ENCODE measurements around the gene OTOGL. TPM values are rescaled to one million over a fixed set of nuclear protein-coding genes. Genes with fewer than 3 reads are reported as not detected.

The OTOGL gene
- total RNA-seq, 1 experiment from 2014 or later, result 0.44 TPM

GRCh38 chr12:80359703-80360102 is 260.4 kb downstream of the OTOGL start:
- H3K36me3 ChIP-seq (ENCODE audit: low read depth, low read length), result no peaks in the 10 kb centered on the region
- H4K20me1 ChIP-seq (ENCODE audit: low read length), result no peaks in the 10 kb centered on the region
- no peak overlapping the region for H3K4me2 ChIP-seq (ENCODE audit: low read length)
- H3K9me3 ChIP-seq (ENCODE audit: low read length), result no peaks in the 10 kb centered on the region
- POLR2A ChIA-PET (ENCODE audit: unreplicated experiment), result interaction anchor here (0.6 kb wide), 1 partner anchor 215 kb away, joined by 5 read pairs; no protein-coding TSS in a partner anchor
- TF ChIP-seq EZH2 (IDR thresholded peaks at IDR 0.05; ENCODE audit: low read length, unreplicated experiment) (no peak), CTCF (conservative IDR thresholded peaks at IDR 0.05; ENCODE audit: low read depth, low read length) (no peak), EZH2phosphoT487 (IDR thresholded peaks at IDR 0.05; ENCODE audit: borderline replicate concordance, low read length) (no peak)
- no peaks in the 10 kb centered on the region for H3K79me2 ChIP-seq (ENCODE audit: low read length)
- peaks cover 12% of the 10 kb centered on the region; the same call in 1 of the 2 replicates for H3K4me1 ChIP-seq (ENCODE audit: insufficient read depth, low read length)
- H3K9me2 ChIP-seq (replicated peaks; ENCODE audit: low read length), result no peaks in the 10 kb centered on the region
- BruUV-seq (replicated peaks), result no TSS peak
- no peak overlapping the region for H3K4me3 ChIP-seq (ENCODE audit: low read length)
- CTCF ChIA-PET, result no interaction called here
- H2AFZ ChIP-seq (ENCODE audit: low read length), result no peak overlapping the region
- H3K9ac ChIP-seq (ENCODE audit: low read length), result no peak overlapping the region
- ATAC-seq (no peak), DNase-seq (no peak)
- intact Hi-C loops (cut with micrococcal nuclease), result no loop called here
- no peaks in the 10 kb centered on the region for H3F3A ChIP-seq (ENCODE audit: low read length, unreplicated experiment)
- H3K27ac ChIP-seq (ENCODE audit: low read length), result no peak overlapping the region
- no peaks in the 10 kb centered on the region for H3K27me3 ChIP-seq (ENCODE audit: low read length)

- peak; percentile 56 for DNase-seq
Observed at GRCh38 chr12:80364056-80364455, 264.7 kb downstream of the OTOGL start.

More at GRCh38 chr12:80364056-80364455, 264.7 kb downstream of the OTOGL start:
- ChIA-PET CTCF (no interaction called here), POLR2A (ENCODE audit: unreplicated experiment) (no interaction called here)
- no peaks in the 10 kb centered on the region for H4K20me1 ChIP-seq (ENCODE audit: low read length)
- no peak overlapping the region for H3K9ac ChIP-seq (ENCODE audit: low read length)
- H3K4me1 ChIP-seq (ENCODE audit: insufficient read depth, low read length), result peaks cover 17% of the 10 kb centered on the region; the same call in 1 of the 2 replicates
- ATAC-seq, result peak; percentile 87
- no peaks in the 10 kb centered on the region for H3K79me2 ChIP-seq (ENCODE audit: low read length)
- no peaks in the 10 kb centered on the region for H3F3A ChIP-seq (ENCODE audit: low read length, unreplicated experiment)
- H3K9me3 ChIP-seq (ENCODE audit: low read length), result no peaks in the 10 kb centered on the region
- BruUV-seq (replicated peaks), result no TSS peak
- H3K4me2 ChIP-seq (ENCODE audit: low read length), result no peak overlapping the region
- H3K27me3 ChIP-seq (ENCODE audit: low read length), result no peaks in the 10 kb centered on the region
- H3K27ac ChIP-seq (ENCODE audit: low read length), result peak overlapping the region; percentile 62
- H3K4me3 ChIP-seq (ENCODE audit: low read length), result no peak overlapping the region
- no peak overlapping the region for H2AFZ ChIP-seq (ENCODE audit: low read length)
- intact Hi-C loops (cut with micrococcal nuclease), result no loop called here
- H3K9me2 ChIP-seq (replicated peaks; ENCODE audit: low read length), result no peaks in the 10 kb centered on the region
- TF ChIP-seq EZH2phosphoT487 (IDR thresholded peaks at IDR 0.05; ENCODE audit: borderline replicate concordance, low read length), result no peak
- no peak for TF ChIP-seq EZH2 (IDR thresholded peaks at IDR 0.05; ENCODE audit: low read length, unreplicated experiment)
- TF ChIP-seq CTCF (conservative IDR thresholded peaks at IDR 0.05; ENCODE audit: low read depth, low read length), result no peak
- H3K36me3 ChIP-seq (ENCODE audit: low read depth, low read length), result no peaks in the 10 kb centered on the region

Measured in PC-3 (cell line).